GM18508 (cell line): ENCODE measurements around the gene AHCYL2.
"Not testable (repeated sequence)": the region's sequence is repeated elsewhere in the genome, so short reads cannot be mapped to it uniquely, and the experiment has no call there.

Source experiments
- ATAC-seq: cut with Tn5 transposase; IDR thresholded peaks from one replicate; pipeline ENCODE4 v1.9.1; 2021; ENCODE audit warnings: moderate number of reproducible peaks; ENCODE audit not compliant: insufficient read depth, unreplicated experiment

AHCYL2 gene

GRCh38 chr7:129238546-129238945 is 13.7 kb downstream of the AHCYL2 start:
- no peak for ATAC-seq

- ATAC-seq, result no peak
Measured at GRCh38 chr7:129240119-129240820, 15.4 kb downstream of the AHCYL2 start.

- no peak for ATAC-seq
Measured at GRCh38 chr7:129244220-129244619, 19.4 kb downstream of the AHCYL2 start.

- no peak for ATAC-seq
Measured at GRCh38 chr7:129245533-129245932, 20.7 kb downstream of the AHCYL2 start.

- ATAC-seq, result no peak
Measured at GRCh38 chr7:129247087-129247486, 22.3 kb downstream of the AHCYL2 start.

GRCh38 chr7:129252128-129252527 is 27.3 kb downstream of the AHCYL2 start:
- ATAC-seq, result no peak

- ATAC-seq, result not testable (repeated sequence)
Measured at GRCh38 chr7:129252603-129253002, 27.8 kb downstream of the AHCYL2 start.

- no peak for ATAC-seq
Measured at GRCh38 chr7:129255800-129256199, 31.0 kb downstream of the AHCYL2 start.

GRCh38 chr7:129256221-129256620 is 31.4 kb downstream of the AHCYL2 start:
- ATAC-seq, result no peak

GRCh38 chr7:129257168-129257567 is 32.3 kb downstream of the AHCYL2 start:
- ATAC-seq, result no peak

- no peak for ATAC-seq
Measured at GRCh38 chr7:129258649-129259389, 34.0 kb downstream of the AHCYL2 start.

GRCh38 chr7:129262324-129262723 is 37.5 kb downstream of the AHCYL2 start:
- no peak for ATAC-seq

GRCh38 chr7:129263168-129263567 is 38.3 kb downstream of the AHCYL2 start:
- no peak for ATAC-seq

- ATAC-seq, result no peak
Measured at GRCh38 chr7:129264534-129264933, 39.7 kb downstream of the AHCYL2 start.

GRCh38 chr7:129265328-129265727 is 40.5 kb downstream of the AHCYL2 start:
- ATAC-seq, result no peak

GRCh38 chr7:129266181-129266580 is 41.4 kb downstream of the AHCYL2 start:
- no peak for ATAC-seq

GRCh38 chr7:129270077-129270476 is 45.2 kb downstream of the AHCYL2 start:
- ATAC-seq, result no peak

GRCh38 chr7:129271500-129272355 is 46.9 kb downstream of the AHCYL2 start:
- ATAC-seq, result no peak

- ATAC-seq, result no peak
Measured at GRCh38 chr7:129273936-129274335, 49.1 kb downstream of the AHCYL2 start.

- ATAC-seq, result no peak
Measured at GRCh38 chr7:129277629-129278028, 52.8 kb downstream of the AHCYL2 start.

- no peak for ATAC-seq
Measured at GRCh38 chr7:129278688-129279087, 53.9 kb downstream of the AHCYL2 start.
